PC-3 (cell line): ENCODE measurements around the gene RCN1. TPM values are rescaled to one million over a fixed set of nuclear protein-coding genes. Genes with fewer than 3 reads are reported as not detected.

ENCODE experiments used
- ATAC-seq: fragments of 200-7000 bp; cut with Tn5 transposase; 2 replicates; pipeline ENCODE4 v1.9.1; 2020; ENCODE audit warnings: mild to moderate bottlenecking, moderate library complexity
- BruUV-seq: library from RNA; stranded (reverse); fragments of 400-500 nt; replicated peaks from 2 replicates; lab custom pipeline; 2021; lab: Mats Ljungman, UMichigan
- CTCF ChIA-PET: fragments of 300-600 bp; sonication (Branson Sonifier 250); formaldehyde crosslinking; loops from one replicate; lab custom pipeline; 2022; ENCODE audit warnings: antibody characterized with exemption; lab: Charles Lee
- POLR2A ChIA-PET: fragments of 300-600 bp; sonication (Branson Sonifier 250); formaldehyde crosslinking; loops from one replicate; lab custom pipeline; 2022; ENCODE audit warnings: antibody characterized with exemption; ENCODE audit not compliant: unreplicated experiment; lab: Charles Lee
- DNase-seq: peaks from one replicate; pipeline ENCODE4 v3.0.0-alpha.2; 2015
- H2AFZ ChIP-seq: fragments of 300-600 bp; sonication (generic); 2 replicates; pipeline ENCODE4 v1.6.0; 2016; ENCODE audit warnings: antibody characterized with exemption, low read length
- H3F3A ChIP-seq: fragments of 300-600 bp; sonication (generic); one replicate; pipeline ENCODE4 v1.6.0; 2017; ENCODE audit warnings: antibody characterized with exemption, low read length, control low read depth, mild to moderate bottlenecking; ENCODE audit not compliant: unreplicated experiment
- H3K27ac ChIP-seq: fragments of 300-600 bp; sonication (generic); 2 replicates; pipeline ENCODE4 v1.5.1; 2016; ENCODE audit warnings: mild to moderate bottlenecking, low read length
- H3K27me3 ChIP-seq: fragments of 300-600 bp; sonication (generic); 2 replicates; pipeline ENCODE4 v1.6.1; 2016; ENCODE audit warnings: low read length, mixed read lengths
- H3K36me3 ChIP-seq: fragments of 300-600 bp; sonication (generic); 2 replicates; pipeline ENCODE4 v1.6.1; 2016; ENCODE audit warnings: low read depth, mixed run types, low read length, mixed read lengths
- H3K4me1 ChIP-seq: fragments of 300-600 bp; sonication (generic); 2 replicates; pipeline ENCODE4 v1.5.1; 2016; ENCODE audit warnings: low read length; ENCODE audit not compliant: insufficient read depth
- H3K4me2 ChIP-seq: fragments of 300-600 bp; sonication (generic); 2 replicates; pipeline ENCODE4 v1.6.0; 2016; ENCODE audit warnings: low read length
- H3K4me3 ChIP-seq: fragments of 300-600 bp; sonication (generic); 2 replicates; pipeline ENCODE4 v1.5.1; 2016; ENCODE audit warnings: mild to moderate bottlenecking, low read length, mixed read lengths
- H3K79me2 ChIP-seq: fragments of 300-600 bp; sonication (generic); 2 replicates; pipeline ENCODE4 v1.6.1; 2017; ENCODE audit warnings: low read length, mixed read lengths
- H3K9ac ChIP-seq: fragments of 300-600 bp; sonication (generic); 2 replicates; pipeline ENCODE4 v1.6.0; 2016; ENCODE audit warnings: mild to moderate bottlenecking, low read length
- H3K9me2 ChIP-seq: fragments of 300-600 bp; sonication (generic); replicated peaks from 2 replicates; pipeline ENCODE4 v1.6.1; 2016; ENCODE audit warnings: mixed run types, low read length, mixed read lengths
- H3K9me3 ChIP-seq: fragments of 300-600 bp; sonication (generic); 2 replicates; pipeline ENCODE4 v1.6.1; 2016; ENCODE audit warnings: low read length, mixed read lengths
- H4K20me1 ChIP-seq: fragments of 300-600 bp; sonication (generic); 2 replicates; pipeline ENCODE4 v1.6.1; 2016; ENCODE audit warnings: low read length, mixed read lengths
- EZH2 ChIP-seq: fragments of 300-600 bp; sonication (generic); IDR thresholded peaks from one replicate; pipeline ENCODE4 v1.6.1; 2017; ENCODE audit warnings: antibody characterized with exemption, mild to moderate bottlenecking, low read length; ENCODE audit not compliant: unreplicated experiment
- EZH2phosphoT487 ChIP-seq: fragments of 300-600 bp; sonication (generic); IDR thresholded peaks from 2 replicates; pipeline ENCODE4 v1.6.1; 2018; ENCODE audit warnings: mild to moderate bottlenecking, antibody characterized with exemption, low read length, borderline replicate concordance
- intact Hi-C: fragments of 100-400 bp; cut with micrococcal nuclease; formaldehyde crosslinking; loops from 2 replicates; pipeline ENCODE4 v1.9.0; 2023
- total RNA-seq: library from RNA; depleted of rRNA; stranded (reverse); fragments of >200 nt; gene quantifications from 2 replicates; pipeline ENCODE4 v1.2.3, GENCODE V29; 2014
- TF ChIP-seq, protein P1 (sequence below): fragments of 300-600 bp; sonication (generic); conservative IDR thresholded peaks from 2 replicates; pipeline ENCODE4 v1.5.1; 2017; ENCODE audit warnings: antibody characterized with exemption, low read depth, mild to moderate bottlenecking, low read length

Gene RCN1
- total RNA-seq, 1 experiment from 2014 or later = 110 TPM

- H3K9me2 ChIP-seq = no peaks in the 10 kb centered on the region
These were observed 46.6 kb upstream of the RCN1 start for GRCh38 chr11:32044158-32044863.

GRCh38 chr11:32045456-32045855 is 45.4 kb upstream of the RCN1 start:
- no peak overlapping the region for H3K4me2 ChIP-seq
- no peak overlapping the region for H3K27ac ChIP-seq
- H3K9me2 ChIP-seq = no peaks in the 10 kb centered on the region

More at GRCh38 chr11:32044158-32044863, 46.6 kb upstream of the RCN1 start:
- Histone ChIP-seq H4K20me1 (no peaks in the 10 kb centered on the region), H3K4me2 (no peak overlapping the region), H2AFZ (no peak overlapping the region), H3K4me3 (no peak overlapping the region), H3K27me3 (peaks cover 75% of the 10 kb centered on the region), H3K36me3 (no peaks in the 10 kb centered on the region), H3K27ac (no peak overlapping the region), H3K9me3 (no peaks in the 10 kb centered on the region), H3K9ac (no peak overlapping the region), H3F3A (no peaks in the 10 kb centered on the region), H3K79me2 (no peaks in the 10 kb centered on the region), H3K4me1 (no peaks in the 10 kb centered on the region)
- no peak for DNase-seq
- intact Hi-C loops = no loop called here
- ChIA-PET POLR2A (no interaction called here), CTCF (no interaction called here)
- no TSS peak for BruUV-seq
- TF ChIP-seq EZH2phosphoT487 (no peak), EZH2 (no peak)
- TF ChIP-seq, protein P1, sequence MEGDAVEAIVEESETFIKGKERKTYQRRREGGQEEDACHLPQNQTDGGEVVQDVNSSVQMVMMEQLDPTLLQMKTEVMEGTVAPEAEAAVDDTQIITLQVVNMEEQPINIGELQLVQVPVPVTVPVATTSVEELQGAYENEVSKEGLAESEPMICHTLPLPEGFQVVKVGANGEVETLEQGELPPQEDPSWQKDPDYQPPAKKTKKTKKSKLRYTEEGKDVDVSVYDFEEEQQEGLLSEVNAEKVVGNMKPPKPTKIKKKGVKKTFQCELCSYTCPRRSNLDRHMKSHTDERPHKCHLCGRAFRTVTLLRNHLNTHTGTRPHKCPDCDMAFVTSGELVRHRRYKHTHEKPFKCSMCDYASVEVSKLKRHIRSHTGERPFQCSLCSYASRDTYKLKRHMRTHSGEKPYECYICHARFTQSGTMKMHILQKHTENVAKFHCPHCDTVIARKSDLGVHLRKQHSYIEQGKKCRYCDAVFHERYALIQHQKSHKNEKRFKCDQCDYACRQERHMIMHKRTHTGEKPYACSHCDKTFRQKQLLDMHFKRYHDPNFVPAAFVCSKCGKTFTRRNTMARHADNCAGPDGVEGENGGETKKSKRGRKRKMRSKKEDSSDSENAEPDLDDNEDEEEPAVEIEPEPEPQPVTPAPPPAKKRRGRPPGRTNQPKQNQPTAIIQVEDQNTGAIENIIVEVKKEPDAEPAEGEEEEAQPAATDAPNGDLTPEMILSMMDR = no peak
- no peak for ATAC-seq

More at GRCh38 chr11:32045456-32045855, 45.4 kb upstream of the RCN1 start:
- DNase-seq (no peak), ATAC-seq (no peak)
- Histone ChIP-seq H3K4me1 (no peaks in the 10 kb centered on the region), H3K27me3 (peaks cover 67% of the 10 kb centered on the region), H2AFZ (no peak overlapping the region), H3F3A (no peaks in the 10 kb centered on the region), H4K20me1 (no peaks in the 10 kb centered on the region), H3K9me3 (no peaks in the 10 kb centered on the region), H3K79me2 (no peaks in the 10 kb centered on the region), H3K4me3 (no peak overlapping the region), H3K9ac (no peak overlapping the region), H3K36me3 (no peaks in the 10 kb centered on the region)
- POLR2A ChIA-PET = interaction anchor here (0.6 kb wide), 1 partner anchor 1550 kb away, joined by 4 read pairs; no protein-coding TSS in a partner anchor
- CTCF ChIA-PET = no interaction called here
- BruUV-seq = no TSS peak
- intact Hi-C loops = no loop called here
- TF ChIP-seq, protein P1 = no peak
- TF ChIP-seq EZH2phosphoT487 (no peak), EZH2 (no peak)
